Kidney glomerular epithelial cell (primary cell): ENCODE results near the gene SLC26A9.
A peak's percentile ranks its signal among the peaks of the same experiment; 100 is the strongest.
"Not testable (repeated sequence)": the region's sequence is repeated elsewhere in the genome, so short reads cannot be mapped to it uniquely, and the experiment has no call there.

ENCODE experiments used
- DNase-seq: peaks from one replicate; lab custom pipeline; 2025; lab: John Stamatoyannopoulos, UW

SLC26A9 gene

DNA sequence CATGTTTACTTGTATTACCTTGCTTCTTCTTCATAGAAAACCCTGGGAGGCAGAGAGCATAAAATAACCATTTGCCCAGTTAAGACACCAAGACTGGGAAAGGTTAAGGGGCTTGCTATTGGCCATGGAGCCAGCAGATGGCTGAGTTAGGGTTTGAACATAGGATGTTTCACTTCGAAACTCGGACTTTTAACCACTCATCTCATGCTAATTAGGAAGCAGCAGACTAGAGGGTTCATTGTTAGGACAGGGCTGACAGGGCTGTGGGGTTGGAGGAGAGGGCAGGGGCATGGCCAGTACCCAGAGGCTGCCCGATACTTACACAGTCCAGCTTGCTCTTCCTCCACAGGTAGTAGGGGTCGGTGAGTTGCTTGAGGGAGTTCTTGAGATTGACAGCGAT lies 17.0 kb downstream of the SLC26A9 start:
- no peak for DNase-seq

DNA sequence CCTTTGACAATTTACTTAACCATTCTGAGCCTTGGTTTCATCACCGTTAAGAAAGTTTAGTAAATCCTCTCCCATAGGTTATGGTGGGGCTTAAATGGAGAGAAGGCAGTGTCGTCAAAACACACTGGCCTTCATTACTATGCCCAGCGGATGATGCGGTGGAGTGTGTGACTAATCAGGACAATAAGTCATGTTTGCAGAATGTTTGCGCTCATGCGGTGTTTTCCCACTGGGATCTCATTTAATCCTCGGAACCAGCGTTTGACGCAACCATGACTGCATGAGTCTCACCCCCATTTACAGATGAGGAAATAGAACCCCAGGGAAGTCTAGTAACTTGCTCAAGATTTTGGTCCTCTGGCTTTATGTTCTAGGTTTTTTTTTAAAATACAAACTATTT lies 17.5 kb downstream of the SLC26A9 start:
- DNase-seq = peak; percentile 33

- DNase-seq = no peak
Observed at GRCh38 chr1:205924460-205924790, 18.8 kb downstream of the SLC26A9 start.

DNA sequence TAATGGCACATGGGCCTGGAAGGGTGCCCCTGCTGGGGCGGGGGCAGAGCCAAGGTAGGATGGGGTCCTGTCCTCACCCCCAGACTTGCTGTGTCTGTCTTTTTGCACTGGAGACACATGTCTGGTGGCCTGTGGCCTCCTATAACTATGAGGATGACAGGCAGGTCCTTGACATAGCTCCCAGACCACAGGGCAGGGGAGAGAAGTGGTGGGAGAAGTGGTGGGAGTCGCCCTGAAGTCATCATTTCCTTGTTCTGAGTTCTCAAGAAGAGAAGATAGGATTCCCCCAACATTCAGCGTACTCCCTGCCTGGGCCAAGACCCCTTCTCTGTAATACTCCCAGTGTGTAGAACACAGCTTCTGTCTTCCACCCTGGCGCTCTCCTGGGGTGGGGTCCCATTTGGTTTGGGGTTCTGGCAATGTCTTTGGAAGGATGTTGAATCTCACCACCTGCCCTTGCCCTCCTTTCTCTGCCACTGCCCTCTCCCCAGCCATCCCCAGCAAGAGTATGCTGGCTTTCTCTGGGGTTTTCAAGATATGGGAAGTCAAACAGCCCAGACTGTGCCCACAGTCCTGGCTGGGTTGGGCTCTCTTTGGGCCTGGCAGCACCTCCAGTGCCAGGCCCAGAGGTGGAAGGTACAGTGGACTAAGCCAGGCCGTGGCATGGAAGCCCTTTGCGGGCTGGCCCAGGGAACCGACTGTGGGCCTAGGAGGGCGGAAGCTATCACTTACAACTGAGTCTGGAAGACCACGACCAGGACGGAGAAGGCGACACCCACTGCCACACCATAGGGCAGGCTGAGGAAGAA lies 19.4 kb downstream of the SLC26A9 start:
- DNase-seq = no peak

- DNase-seq = no peak
Observed at GRCh38 chr1:205922806-205923205, 20.4 kb downstream of the SLC26A9 start.

GRCh38 chr1:205922314-205922713 lies 20.9 kb downstream of the SLC26A9 start:
- DNase-seq = no peak

DNA sequence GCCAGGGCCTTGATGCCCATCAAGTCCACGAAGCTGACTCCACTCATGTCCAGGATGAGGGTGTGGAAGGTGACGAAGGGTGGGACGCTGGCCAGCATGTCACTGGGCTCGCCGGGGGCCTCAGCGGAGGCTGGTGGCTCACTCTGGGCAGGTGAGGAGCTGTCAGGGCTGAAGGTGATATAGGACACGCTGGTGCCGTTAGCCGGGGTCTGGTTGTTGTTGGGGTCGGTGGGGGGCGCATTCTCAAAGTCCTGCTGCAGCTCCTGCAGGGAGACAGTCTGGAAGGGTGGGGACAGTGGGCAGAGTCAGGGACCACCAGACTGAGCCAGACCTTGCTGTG lies 21.7 kb downstream of the SLC26A9 start:
- no peak for DNase-seq

GRCh38 chr1:205920861-205921569 lies 22.2 kb downstream of the SLC26A9 start:
- DNase-seq = no peak

DNA sequence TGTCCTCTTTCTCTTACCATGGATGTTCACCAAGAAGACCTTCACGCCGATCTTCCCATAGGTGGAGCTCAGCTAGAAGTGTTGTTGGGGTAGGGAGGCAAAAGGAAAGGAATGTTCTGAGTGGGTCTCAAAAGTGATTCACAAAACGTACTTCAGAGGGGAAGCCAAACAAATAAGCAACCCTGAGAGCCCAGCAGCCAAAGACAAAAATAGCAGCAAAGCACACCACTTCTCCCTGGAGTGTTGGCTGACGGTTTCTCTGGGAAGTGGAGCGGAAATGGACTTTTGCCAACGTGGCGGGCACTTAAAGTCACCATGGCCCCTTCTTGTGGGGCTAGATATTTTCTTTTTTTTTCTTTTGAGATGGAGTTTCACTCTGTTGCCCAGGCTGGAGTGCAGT lies 23.1 kb downstream of the SLC26A9 start:
- DNase-seq = peak; percentile 7

DNA sequence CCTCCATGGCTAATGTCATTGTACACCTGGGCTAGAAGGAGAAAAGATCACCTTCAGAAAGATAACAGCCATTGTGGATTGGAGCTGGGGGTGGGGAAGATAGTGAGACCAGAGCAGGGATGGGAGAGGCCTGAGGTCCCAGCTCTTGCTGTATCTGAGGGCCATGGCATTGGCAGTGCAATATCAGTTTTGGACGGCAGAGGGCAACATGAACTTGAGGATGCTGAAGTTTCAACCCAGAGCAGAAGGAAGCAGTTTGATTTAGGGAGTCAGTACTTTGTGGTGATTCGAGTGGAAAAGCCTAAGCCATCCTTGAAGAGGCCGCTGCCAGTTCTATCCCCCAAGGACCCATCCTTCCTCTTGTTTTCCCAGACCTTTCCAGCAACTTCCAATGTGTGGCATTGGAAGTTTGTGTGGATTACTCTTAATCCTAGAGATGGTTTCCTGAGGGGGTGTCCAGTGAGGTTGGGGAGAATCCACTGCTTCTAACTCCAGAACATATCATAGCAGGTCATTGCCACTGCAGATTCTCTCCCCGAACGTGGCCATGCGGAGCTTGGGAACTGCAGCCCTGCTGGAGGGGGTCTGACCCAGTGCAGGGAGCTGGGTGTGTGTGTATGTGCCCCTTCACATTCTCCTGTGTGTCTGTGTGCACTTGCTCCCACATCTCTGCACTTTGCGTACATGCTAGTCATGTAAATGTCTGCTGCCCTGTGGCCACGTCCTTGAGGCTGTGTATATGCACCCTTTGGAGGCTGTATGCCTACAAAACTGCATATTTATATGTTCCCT lies 24.1 kb downstream of the SLC26A9 start:
- peak; percentile 80 for DNase-seq

DNA sequence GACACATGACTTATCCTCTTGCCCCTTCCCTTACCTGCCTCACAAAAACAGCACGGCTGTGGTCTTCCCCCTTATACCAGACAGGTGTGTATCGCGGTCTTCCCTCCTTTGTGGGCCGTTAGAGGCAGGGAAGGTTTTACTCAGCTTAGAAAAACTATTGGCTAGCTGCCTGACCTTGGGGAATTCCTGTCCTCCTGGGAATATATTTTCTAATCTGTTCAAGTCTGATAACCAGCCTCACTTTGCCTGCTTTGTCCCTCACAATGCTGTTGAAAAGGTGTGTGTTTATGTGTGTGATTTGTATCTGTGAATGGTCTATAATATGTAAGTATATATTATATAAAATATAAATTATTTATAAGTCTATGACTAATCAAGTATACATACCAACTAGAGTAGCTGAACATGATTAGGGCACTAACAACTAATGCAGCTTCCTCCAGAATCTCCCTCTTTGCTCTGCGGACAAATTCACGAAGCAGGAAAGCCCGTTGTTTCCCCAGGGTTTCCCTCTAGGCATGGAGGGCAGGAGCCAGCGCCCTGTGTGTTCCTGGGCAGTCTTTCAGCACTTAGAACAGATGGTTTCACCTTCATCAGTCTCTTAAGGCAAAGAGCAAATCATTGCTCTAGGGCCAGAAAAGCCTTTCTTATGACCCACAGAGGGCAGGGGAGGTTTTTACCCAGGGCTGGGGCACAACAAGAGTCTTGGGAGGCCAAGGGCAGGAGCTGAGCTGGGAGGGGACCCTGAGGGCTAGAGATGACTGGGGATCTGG lies 25.6 kb downstream of the SLC26A9 start:
- no peak for DNase-seq

DNA sequence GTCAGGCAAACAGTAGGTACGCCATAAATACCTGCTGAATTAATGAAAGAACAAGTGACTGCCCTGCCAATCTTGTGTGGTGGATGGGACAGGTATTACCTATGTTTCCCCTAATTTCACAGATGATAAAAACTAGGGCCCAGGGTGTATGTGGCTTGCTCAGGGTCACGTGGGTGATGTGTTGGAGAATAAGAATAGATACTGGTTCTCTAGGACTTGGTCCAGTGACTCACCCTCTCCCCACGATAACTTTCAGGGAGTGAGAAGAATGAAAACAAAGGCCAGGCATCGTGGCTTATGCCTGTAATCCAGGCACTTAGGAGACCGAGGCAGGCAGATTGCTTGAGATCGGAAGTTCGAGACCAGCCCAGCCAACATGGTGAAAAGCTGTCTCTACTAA lies 26.7 kb downstream of the SLC26A9 start:
- no peak for DNase-seq

- no peak for DNase-seq
Observed at GRCh38 chr1:205915354-205915990, 27.8 kb downstream of the SLC26A9 start.

GRCh38 chr1:205914730-205915129 lies 28.5 kb downstream of the SLC26A9 start:
- no peak for DNase-seq

DNA sequence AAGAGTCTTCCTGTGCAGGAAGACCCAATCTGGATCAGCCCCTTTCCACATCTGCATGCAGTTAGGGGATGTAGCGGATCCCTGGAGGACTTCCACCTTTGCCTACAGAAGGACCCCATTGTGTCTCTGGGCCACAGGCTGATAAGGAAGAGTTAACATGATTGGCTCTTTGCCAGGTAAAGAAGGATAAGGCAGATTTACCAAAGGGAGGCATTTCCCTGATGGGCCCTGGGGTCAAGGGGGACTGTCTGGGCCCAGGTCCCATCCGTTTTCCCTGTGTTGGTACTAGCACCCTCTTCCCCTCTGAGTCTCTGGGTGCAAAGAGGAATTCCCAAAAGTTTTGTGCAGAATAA lies 29.1 kb downstream of the SLC26A9 start:
- no peak for DNase-seq

DNA sequence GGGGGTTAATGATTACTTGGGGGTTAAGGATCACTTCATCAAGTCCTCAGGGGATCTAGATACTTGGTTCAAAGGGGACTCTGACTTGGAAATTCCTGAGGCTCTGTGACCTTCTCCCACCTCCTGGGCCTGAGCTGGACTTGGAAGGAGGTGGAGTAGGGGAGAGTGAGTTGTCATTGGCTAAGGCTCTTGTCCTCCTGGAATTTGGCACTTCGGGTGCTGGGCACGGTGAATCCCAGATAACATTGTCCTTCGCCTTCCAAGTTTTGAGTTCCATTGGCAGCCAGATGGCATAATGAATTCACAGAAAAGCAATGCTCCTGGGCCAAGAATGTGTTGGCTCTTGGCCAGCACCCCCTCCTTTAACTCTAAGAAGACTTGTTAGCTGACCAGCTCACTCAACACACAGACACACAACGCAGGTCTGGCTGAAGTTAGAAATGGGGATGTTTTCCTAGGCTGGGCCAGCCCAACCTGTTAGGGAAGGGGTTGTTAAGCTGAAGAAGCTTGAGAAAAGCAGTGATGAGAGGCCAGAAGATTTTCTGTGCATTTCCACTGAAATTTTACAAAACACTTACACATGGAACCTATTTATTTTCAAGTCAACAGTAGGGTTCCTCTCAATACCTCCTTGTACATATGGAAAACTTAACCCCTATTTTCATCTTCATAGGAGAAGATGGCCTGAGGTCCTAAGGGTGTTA lies 29.7 kb downstream of the SLC26A9 start:
- peak; percentile 38 for DNase-seq

DNA sequence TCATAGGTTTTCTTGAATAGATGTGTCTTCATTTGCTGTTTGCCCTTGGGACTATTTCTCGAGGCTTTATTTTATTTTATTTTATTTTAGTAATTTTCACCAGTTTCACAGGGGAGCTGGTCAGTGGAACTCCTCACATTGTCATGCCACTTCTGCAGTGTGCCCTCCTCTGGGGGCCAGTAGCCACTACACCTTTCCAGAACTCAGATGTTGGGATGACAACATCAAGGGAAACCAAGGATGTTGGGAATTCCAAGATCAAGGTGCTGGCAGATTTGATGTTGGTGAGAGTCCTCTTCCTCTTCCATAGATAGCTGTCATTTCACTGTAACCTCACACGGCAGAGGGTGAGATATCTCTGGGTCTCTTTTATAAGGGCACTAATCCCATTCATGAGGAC lies 35.5 kb downstream of the SLC26A9 start:
- DNase-seq = peak; percentile 25

GRCh38 chr1:205905095-205905494 lies 38.2 kb downstream of the SLC26A9 start:
- not testable (repeated sequence) for DNase-seq

DNA sequence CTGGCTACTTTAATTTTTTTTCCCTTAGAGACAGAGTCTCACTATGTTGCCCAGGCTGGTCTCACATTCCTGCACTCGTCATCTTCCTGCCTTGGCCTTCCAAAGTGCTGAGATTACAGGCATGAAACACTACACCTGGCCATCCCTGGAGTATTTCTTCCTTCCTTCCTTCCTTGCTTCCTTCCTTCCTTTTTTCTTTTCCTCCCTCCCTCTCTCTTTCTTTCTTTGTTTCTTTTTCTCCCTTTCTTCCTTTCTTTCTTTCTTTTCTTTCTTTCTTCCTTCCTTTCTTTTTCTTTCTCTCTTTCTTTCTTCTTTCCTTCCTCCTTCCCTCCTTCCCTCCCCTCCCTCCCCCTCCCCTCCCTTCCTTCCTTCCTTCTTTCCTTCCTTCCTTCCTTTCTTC lies 46.9 kb downstream of the SLC26A9 start:
- no peak for DNase-seq

DNA sequence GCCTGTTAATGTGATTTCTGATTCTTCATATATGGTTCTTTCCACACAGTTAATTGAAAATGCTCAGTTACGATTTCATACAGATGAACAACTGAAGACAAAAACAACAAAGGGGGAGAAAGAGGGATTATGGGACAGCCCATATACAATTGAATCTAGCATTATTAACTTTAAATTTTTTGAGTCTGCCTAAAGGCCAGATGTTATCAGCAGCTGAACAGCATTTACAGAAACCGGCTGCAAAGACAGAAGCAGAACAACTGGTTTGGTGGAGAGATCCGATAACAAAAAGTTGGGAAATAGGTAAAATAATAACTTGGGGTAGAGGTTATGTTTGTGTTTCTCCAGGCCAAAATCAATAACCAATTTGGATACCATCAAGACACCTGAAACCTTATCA lies 49.1 kb downstream of the SLC26A9 start:
- not testable (repeated sequence) for DNase-seq

GRCh38 chr1:205892175-205892574 lies 51.1 kb downstream of the SLC26A9 start:
- not testable (repeated sequence) for DNase-seq
